ENCODE measurements around the gene AGAP1. TPM values are rescaled to one million over a fixed set of nuclear protein-coding genes. Genes with fewer than 3 reads are reported as not detected.
A peak's percentile ranks its signal among the peaks of the same experiment; 100 is the strongest.

Gene AGAP1
- total and polyA plus RNA-seq, 2 donors from 2014 or later = 8.1 to 44.5 TPM

- H3K4me1 ChIP-seq (ENCODE audit: control insufficient read depth in 2 of 3, insufficient read depth in 2 of 3, low read depth in 1 of 3, low read length in 3 of 3) = peaks cover 0 to 6% (median 2%) of the 10 kb centered on the region in 3 donors
- peaks cover 0 to 2% (median 0%) of the 10 kb centered on the region in 3 donors for H3K9me3 ChIP-seq (ENCODE audit: control insufficient read depth in 2 of 3, insufficient read depth in 1 of 3, low read length in 3 of 3)
- H3K27ac ChIP-seq (ENCODE audit: low read depth in 2 of 2, low read length in 2 of 2) = no peak overlapping the region
- FAIRE-seq = no peak
- peak in 1 of 5 donors; percentile 12 for DNase-seq
- no peaks in the 10 kb centered on the region for H3K36me3 ChIP-seq (ENCODE audit: control insufficient read depth in 2 of 3, insufficient read depth in 3 of 3, low read length in 3 of 3)
- H3K27me3 ChIP-seq (ENCODE audit: control insufficient read depth, insufficient read depth, low read length) = no peaks in the 10 kb centered on the region
- H3K9ac ChIP-seq (ENCODE audit: low read length in 3 of 3) = no peak overlapping the region
- intact Hi-C loops (cut with DNase I) = no loop called here
- H3K4me3 ChIP-seq (ENCODE audit: low read length in 3 of 3) = no peak overlapping the region
- no peak for TF ChIP-seq CTCF (IDR thresholded peaks at IDR 0.05; ENCODE audit: borderline replicate concordance, extremely low read depth, insufficient read depth)
These were observed 340.3 kb downstream of the AGAP1 start for GRCh38 chr2:235833971-235834620.

- intact Hi-C loops (cut with DNase I) = no loop called here
- Histone ChIP-seq H3K36me3 (ENCODE audit: control insufficient read depth in 2 of 3, insufficient read depth in 3 of 3, low read length in 3 of 3) (no peaks in the 10 kb centered on the region), H3K9me3 (ENCODE audit: control insufficient read depth in 2 of 3, insufficient read depth in 1 of 3, low read length in 3 of 3) (peaks cover 0 to 2% (median 0%) of the 10 kb centered on the region in 3 donors), H3K27ac (ENCODE audit: low read depth in 2 of 2, low read length in 2 of 2) (no peak overlapping the region), H3K4me1 (ENCODE audit: control insufficient read depth in 2 of 3, insufficient read depth in 2 of 3, low read depth in 1 of 3, low read length in 3 of 3) (peaks cover 0 to 6% (median 2%) of the 10 kb centered on the region in 3 donors), H3K9ac (ENCODE audit: low read length in 3 of 3) (no peak overlapping the region), H3K4me3 (ENCODE audit: low read length in 3 of 3) (no peak overlapping the region), H3K27me3 (ENCODE audit: control insufficient read depth, insufficient read depth, low read length) (no peaks in the 10 kb centered on the region)
- DNase-seq (peak in 1 of 5 donors; percentile 15), FAIRE-seq (no peak)
- TF ChIP-seq CTCF (IDR thresholded peaks at IDR 0.05; ENCODE audit: borderline replicate concordance, extremely low read depth, insufficient read depth) = no peak
These were observed 340.9 kb downstream of the AGAP1 start for GRCh38 chr2:235834781-235835180.

GRCh38 chr2:235835810-235836209 is 342.0 kb downstream of the AGAP1 start:
- H3K27ac ChIP-seq (ENCODE audit: low read depth in 2 of 2, low read length in 2 of 2) = no peak overlapping the region
- no peaks in the 10 kb centered on the region for H3K27me3 ChIP-seq (ENCODE audit: control insufficient read depth, insufficient read depth, low read length)
- no peak for FAIRE-seq
- TF ChIP-seq CTCF (IDR thresholded peaks at IDR 0.05; ENCODE audit: borderline replicate concordance, extremely low read depth, insufficient read depth) = no peak
- peaks cover 0 to 2% (median 0%) of the 10 kb centered on the region in 3 donors for H3K9me3 ChIP-seq (ENCODE audit: control insufficient read depth in 2 of 3, insufficient read depth in 1 of 3, low read length in 3 of 3)
- intact Hi-C loops (cut with DNase I) = no loop called here
- DNase-seq = no peak
- no peaks in the 10 kb centered on the region for H3K36me3 ChIP-seq (ENCODE audit: control insufficient read depth in 2 of 3, insufficient read depth in 3 of 3, low read length in 3 of 3)
- H3K9ac ChIP-seq (ENCODE audit: low read length in 3 of 3) = no peak overlapping the region
- H3K4me3 ChIP-seq (ENCODE audit: low read length in 3 of 3) = no peak overlapping the region
- peaks cover 0 to 6% (median 2%) of the 10 kb centered on the region in 3 donors for H3K4me1 ChIP-seq (ENCODE audit: control insufficient read depth in 2 of 3, insufficient read depth in 2 of 3, low read depth in 1 of 3, low read length in 3 of 3)

All from kidney (tissue), 14 donors.